B cell (primary cell): ENCODE data around the gene ESPNL.

Source experiments
- CTCF ChIP-seq: fragments of 200-600 bp; IDR thresholded peaks from one replicate; pipeline ENCODE4 v1.8.0; 2022; ENCODE audit warnings: antibody characterized with exemption, mild to moderate bottlenecking
- EZH2 ChIP-seq: IDR thresholded peaks from 2 replicates; pipeline ENCODE4 v1.6.1; 2012; ENCODE audit warnings: borderline replicate concordance, low read depth, mild to moderate bottlenecking, moderate library complexity, low read length; ENCODE audit not compliant: insufficient read depth, poor library complexity, severe bottlenecking

GRCh38 chr2:238077292-238077691, 22.8 kb upstream of the ESPNL start:
- TF ChIP-seq CTCF (no peak), EZH2 (no peak)
